Nephron (organoid): ENCODE results near the gene UBE2A.
A peak's percentile ranks its signal among the peaks of the same experiment; 100 is the strongest.

ENCODE experiments used
- H3K27ac Mint-ChIP-seq, 3 experiments: 2 replicates each; pipeline ENCODE4 v1.8.0; 2020; ENCODE audit warnings: mixed read lengths in 3 of 3, mild to moderate bottlenecking in 2 of 3, moderate library complexity in 1 of 3
- H3K27me3 Mint-ChIP-seq: 2 replicates; pipeline ENCODE4 v1.8.0; 2021; ENCODE audit warnings: low read depth, mild to moderate bottlenecking, moderate library complexity, mixed read lengths
- H3K36me3 Mint-ChIP-seq: 2 replicates; pipeline ENCODE4 v1.8.0; 2020; ENCODE audit warnings: low read depth, mixed read lengths
- H3K4me1 Mint-ChIP-seq: 2 replicates; pipeline ENCODE4 v1.8.0; 2020; ENCODE audit warnings: mixed read lengths
- H3K4me3 Mint-ChIP-seq, 3 experiments: 2 replicates each; pipeline ENCODE4 v1.8.0; 2020; ENCODE audit warnings: mild to moderate bottlenecking in 3 of 3, mixed read lengths in 3 of 3, moderate library complexity in 2 of 3
- H3K9me3 Mint-ChIP-seq: 2 replicates; pipeline ENCODE4 v1.8.0; 2020; ENCODE audit warnings: mixed read lengths
- CTCF ChIP-seq, 3 experiments: fragments of 200-600 bp; sonication (generic); IDR thresholded peaks; one replicate each; pipeline ENCODE4 v1.5.0; 2021; ENCODE audit warnings: antibody characterized with exemption in 3 of 3; ENCODE audit not compliant: unreplicated experiment in 3 of 3

The UBE2A gene

GRCh38 chrX:119604766-119605463 is 30.6 kb downstream of the UBE2A start:
- H3K36me3 Mint-ChIP-seq: peaks cover 4% of the 10 kb centered on the region
- peaks cover 3% of the 10 kb centered on the region for H3K9me3 Mint-ChIP-seq
- peak overlapping the region; percentile 96 to 97 (median 96) for H3K4me3 Mint-ChIP-seq
- peaks cover 14% of the 10 kb centered on the region for H3K4me1 Mint-ChIP-seq
- TF ChIP-seq CTCF (IDR thresholded peaks at IDR 0.05; ENCODE audit: unreplicated experiment in 3 of 3): no peak
- H3K27me3 Mint-ChIP-seq: no peaks in the 10 kb centered on the region
- peak overlapping the region; percentile 77 to 93 (median 91) for H3K27ac Mint-ChIP-seq

GRCh38 chrX:119605464-119606279 is 31.3 kb downstream of the UBE2A start:
- Mint-ChIP-seq H3K4me1 (peaks cover 19% of the 10 kb centered on the region), H3K36me3 (peaks cover 4% of the 10 kb centered on the region), H3K9me3 (peaks cover 7% of the 10 kb centered on the region), H3K27ac (peak overlapping the region; percentile 94 to 97 (median 96)), H3K27me3 (no peaks in the 10 kb centered on the region), H3K4me3 (peak overlapping the region; percentile 96 to 99 (median 97))
- TF ChIP-seq CTCF (IDR thresholded peaks at IDR 0.05; ENCODE audit: unreplicated experiment in 3 of 3): no peak

GRCh38 chrX:119606280-119607017 is 32.1 kb downstream of the UBE2A start, which contains the start of gene NKRF:
Gene NKRF, minus strand, starts transcription at chrX:119606424.
- peaks cover 7% of the 10 kb centered on the region for H3K9me3 Mint-ChIP-seq
- TF ChIP-seq CTCF (IDR thresholded peaks at IDR 0.05; ENCODE audit: unreplicated experiment in 3 of 3): no peak
- H3K36me3 Mint-ChIP-seq: peaks cover 4% of the 10 kb centered on the region
- H3K27me3 Mint-ChIP-seq: no peaks in the 10 kb centered on the region
- peak within 1 kb of the TSS; percentile 94 to 97 (median 96) for H3K27ac Mint-ChIP-seq
- H3K4me3 Mint-ChIP-seq: peak within 1 kb of the TSS; percentile 96 to 99 (median 97)
- H3K4me1 Mint-ChIP-seq: peaks cover 19% of the 10 kb centered on the region

GRCh38 chrX:119607018-119607389 is 32.6 kb downstream of the UBE2A start:
- Mint-ChIP-seq H3K27ac (peak overlapping the region; percentile 94 to 97 (median 96)), H3K27me3 (no peaks in the 10 kb centered on the region), H3K4me3 (peak overlapping the region; percentile 95 to 99 (median 96)), H3K36me3 (peaks cover under 1% of the 10 kb centered on the region), H3K9me3 (peaks cover 7% of the 10 kb centered on the region), H3K4me1 (peaks cover 19% of the 10 kb centered on the region)
- no peak for TF ChIP-seq CTCF (IDR thresholded peaks at IDR 0.05; ENCODE audit: unreplicated experiment in 3 of 3)

GRCh38 chrX:119614776-119615175 is 40.4 kb downstream of the UBE2A start:
- no peak for TF ChIP-seq CTCF (IDR thresholded peaks at IDR 0.05; ENCODE audit: unreplicated experiment in 3 of 3)
- Mint-ChIP-seq H3K27me3 (no peaks in the 10 kb centered on the region), H3K27ac (no peak overlapping the region), H3K4me1 (peaks cover 5% of the 10 kb centered on the region), H3K9me3 (peaks cover 4% of the 10 kb centered on the region), H3K4me3 (no peak overlapping the region), H3K36me3 (peaks cover 8% of the 10 kb centered on the region)
